Activated CD4-positive, alpha-beta T cell treated with anti-CD3 and anti-CD28 coated beads for 4 hours (primary cell): ENCODE measurements around the gene CIART.
"Not testable (repeated sequence)": the region's sequence is repeated elsewhere in the genome, so short reads cannot be mapped to it uniquely, and the experiment has no call there.

Experiments
- DNase-seq, 2 donors: peaks; one replicate each; pipeline ENCODE4 v3.0.0-alpha.2; 2020

The CIART gene

DNA sequence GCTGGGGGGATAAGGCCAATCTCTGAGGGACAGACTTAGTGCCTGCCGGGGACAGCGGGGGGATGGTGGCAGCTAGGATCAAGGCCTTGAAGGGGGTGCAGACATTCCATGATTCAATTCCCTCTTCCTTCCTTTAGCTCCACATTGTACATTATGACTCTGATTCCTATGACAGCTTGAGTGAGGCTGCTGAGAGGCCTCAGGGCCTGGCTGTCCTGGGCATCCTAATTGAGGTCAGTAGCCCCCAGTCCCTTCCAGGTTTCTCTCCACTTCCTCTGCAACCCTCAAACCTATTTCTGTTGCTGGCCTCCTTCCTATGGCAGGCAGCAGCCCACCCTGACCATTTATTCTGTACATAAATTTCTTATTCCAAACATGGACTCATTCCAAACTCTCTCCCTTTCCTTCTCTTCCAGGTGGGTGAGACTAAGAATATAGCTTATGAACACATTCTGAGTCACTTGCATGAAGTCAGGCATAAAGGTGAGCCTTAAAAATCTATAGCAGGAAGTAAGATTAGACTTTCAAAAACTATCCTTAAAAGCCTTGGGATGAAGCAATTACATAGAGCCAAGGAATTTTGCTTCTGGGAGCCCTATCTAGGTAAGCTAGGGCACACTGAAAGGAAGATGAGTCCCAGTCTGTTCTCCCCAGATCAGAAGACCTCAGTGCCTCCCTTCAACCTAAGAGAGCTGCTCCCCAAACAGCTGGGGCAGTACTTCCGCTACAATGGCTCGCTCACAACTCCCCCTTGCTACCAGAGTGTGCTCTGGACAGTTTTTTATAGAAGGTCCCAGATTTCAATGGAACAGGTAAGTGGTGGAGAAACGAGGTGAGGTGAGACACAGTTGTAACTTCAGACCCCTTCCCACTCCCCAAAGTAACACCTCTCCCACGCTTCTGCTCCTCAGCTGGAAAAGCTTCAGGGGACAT is 19.7 kb upstream of the CIART start:
- no peak for DNase-seq

GRCh38 chr1:150263549-150263948 is 18.8 kb upstream of the CIART start:
- no peak for DNase-seq

DNA sequence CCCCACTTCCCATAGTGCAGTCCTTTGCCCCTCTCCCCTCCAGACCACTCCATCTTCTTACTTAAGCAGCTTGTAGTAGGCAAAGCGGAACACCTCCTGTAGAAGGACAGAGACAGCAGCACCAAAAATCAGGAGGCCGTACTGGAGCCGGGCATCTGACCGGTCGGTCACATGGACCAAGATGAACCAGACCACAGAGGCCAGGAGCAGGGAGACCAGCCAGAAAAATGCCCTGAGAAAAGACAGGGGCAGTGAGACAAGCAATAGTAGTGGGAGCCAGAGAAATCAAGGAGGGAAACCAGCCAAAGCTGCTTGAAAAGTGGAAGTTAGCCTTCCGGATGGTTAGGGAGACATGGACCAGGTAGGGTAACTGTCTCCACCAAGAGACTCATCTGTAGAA is 14.5 kb upstream of the CIART start:
- no peak for DNase-seq

DNA sequence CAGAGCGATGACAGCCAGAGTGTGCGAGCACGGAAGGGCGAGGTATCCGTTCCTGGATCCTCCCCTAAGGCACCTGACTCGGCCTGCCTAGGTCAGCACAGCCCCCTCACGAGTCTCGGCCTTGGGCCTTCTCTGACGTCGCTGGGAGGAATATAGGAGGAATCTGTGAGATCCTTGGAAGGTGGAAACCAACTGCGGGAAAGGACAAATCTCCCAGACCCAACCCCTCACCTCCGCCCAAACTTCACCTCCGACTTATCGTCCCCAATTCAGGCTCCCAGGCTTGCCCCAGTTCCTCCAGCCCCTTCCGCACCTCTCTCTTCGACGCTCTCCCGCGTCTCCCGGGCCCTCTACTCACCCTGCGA is 14.0 kb upstream of the CIART start:
- DNase-seq = peak in 1 of 2 donors; percentile 36

GRCh38 chr1:150268705-150269403 is 13.5 kb upstream of the CIART start, which contains the start of gene APH1A:
TSS of gene APH1A (minus strand) at chr1:150269016. CDS start at chr1:150268810, 206 bp downstream.
- DNase-seq = peak; percentile 91 to 92

- DNase-seq = no peak
Measured at GRCh38 chr1:150269451-150269850, 12.9 kb upstream of the CIART start.

- no peak for DNase-seq
Measured at GRCh38 chr1:150271291-150271959, 10.9 kb upstream of the CIART start.

- DNase-seq = no peak
Measured at GRCh38 chr1:150273311-150273710, 9.0 kb upstream of the CIART start.

DNA sequence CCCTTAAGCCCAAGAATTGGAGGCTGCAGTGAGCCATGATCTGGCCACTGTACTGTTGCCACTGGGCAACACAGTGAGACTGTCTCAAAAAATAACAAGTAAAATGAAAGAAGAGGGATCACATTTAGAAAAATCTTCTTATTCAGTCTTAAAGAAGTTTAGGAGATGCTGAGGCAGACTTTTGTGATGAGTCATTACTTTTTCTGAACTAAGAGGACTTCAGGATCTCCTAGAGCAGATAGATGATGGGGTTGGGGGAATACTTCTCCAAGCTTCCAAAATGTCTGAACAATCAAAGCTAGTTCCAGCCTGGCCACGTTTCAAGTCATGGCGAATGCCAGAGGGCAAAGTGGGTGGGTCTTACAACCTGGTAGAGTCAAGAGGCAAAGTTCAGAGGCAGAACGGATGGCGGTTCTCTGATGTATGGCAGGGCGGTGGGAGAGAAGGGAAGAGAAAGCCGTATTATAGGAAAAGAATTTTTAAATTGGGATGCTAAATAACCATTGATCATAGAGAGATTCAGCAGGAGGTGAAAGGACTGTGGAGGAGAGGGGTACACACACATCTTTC is 2.1 kb upstream of the CIART start:
- no peak for DNase-seq

DNA sequence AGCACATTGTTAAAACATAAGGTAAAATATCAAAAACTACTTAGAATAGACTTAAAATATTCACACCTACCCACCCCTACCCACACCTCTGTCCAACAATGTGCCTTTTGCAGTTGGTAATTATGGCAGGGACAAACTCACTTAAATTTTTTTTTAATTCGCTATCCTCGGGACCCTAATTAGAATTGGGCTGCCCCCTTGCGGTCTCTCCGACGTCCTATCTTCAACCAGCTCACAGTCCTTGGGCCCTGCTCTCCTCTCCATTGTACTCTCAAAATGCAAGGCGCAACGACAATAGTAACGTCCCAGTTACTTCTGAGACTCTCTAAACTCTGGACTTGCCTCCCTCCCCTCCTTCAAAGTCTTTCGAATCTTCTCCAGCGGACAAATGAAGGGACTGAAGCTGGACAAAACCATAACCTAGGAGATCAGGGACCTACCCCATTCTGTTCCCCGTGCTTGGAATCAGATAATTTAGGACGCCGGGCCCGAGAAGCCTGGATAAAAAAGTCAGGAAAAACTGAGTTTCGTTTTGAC is 1.1 kb upstream of the CIART start:
- peak; percentile 63 to 66 for DNase-seq

- DNase-seq = no peak
Measured at GRCh38 chr1:150282558-150282958, 204 bp downstream of the CIART start.

GRCh38 chr1:150283260-150283659 is 906 bp downstream of the CIART start:
- no peak for DNase-seq

- no peak for DNase-seq
Measured at GRCh38 chr1:150288382-150288781, 6.0 kb downstream of the CIART start.

GRCh38 chr1:150288822-150289221 is 6.5 kb downstream of the CIART start:
- no peak for DNase-seq

GRCh38 chr1:150293433-150294253 is 11.3 kb downstream of the CIART start, which contains the start of gene MRPS21:
TSS of gene MRPS21 (plus strand) at chr1:150293861. CDS start at chr1:150294367, 506 bp downstream.
- peak; percentile 78 to 80 for DNase-seq

GRCh38 chr1:150295476-150295875 is 13.1 kb downstream of the CIART start:
- no peak for DNase-seq

GRCh38 chr1:150299716-150300115 is 17.4 kb downstream of the CIART start:
- DNase-seq = no peak

DNA sequence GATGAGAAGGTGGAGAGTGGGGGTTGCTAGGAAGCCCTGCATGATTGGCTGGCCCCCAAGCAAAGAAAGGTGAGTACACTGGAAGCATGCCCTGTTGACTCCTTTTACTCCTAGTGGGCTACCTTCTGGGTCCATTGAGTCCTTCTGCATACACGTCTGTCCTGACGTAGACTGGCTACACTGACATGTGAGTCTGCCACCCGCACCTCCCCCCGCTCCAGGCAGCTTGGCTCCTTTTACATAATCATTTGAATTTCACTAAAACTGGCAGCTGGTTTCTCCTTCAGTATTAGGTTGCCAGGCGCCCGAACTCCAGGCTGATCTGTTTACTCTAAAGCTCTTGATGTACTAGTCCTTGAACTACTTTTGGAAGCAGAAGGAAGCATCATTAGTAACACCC is 20.0 kb downstream of the CIART start:
- no peak for DNase-seq

DNA sequence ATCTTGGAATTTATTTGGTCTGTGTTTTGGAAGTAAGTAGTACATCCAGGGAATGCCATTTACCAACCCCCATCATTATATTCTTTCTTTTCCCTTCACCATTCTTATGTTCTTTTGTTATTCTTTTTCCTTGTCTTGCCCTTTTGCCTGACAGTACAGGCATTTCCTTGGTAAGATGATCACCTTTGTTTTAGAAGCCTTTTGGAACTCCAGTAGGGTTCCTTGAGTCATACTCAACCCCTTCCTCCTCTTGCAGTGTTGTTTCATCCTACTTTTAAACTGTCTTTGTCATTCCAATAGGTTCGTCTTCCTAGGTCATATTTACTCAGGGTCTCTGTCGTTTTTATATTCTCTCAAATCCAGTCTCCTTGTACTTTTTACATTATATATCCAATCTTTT is 20.5 kb downstream of the CIART start:
- DNase-seq = no peak

- DNase-seq = not testable (repeated sequence)
Measured at GRCh38 chr1:150308585-150308984, 26.2 kb downstream of the CIART start.

GRCh38 chr1:150309758-150310508 is 27.6 kb downstream of the CIART start:
- DNase-seq = no peak
